GM19351 (cell line): ENCODE data around the gene FBXO2.
"Not testable (repeated sequence)": the region's sequence is repeated elsewhere in the genome, so short reads cannot be mapped to it uniquely, and the experiment has no call there.

ENCODE experiments used
- ATAC-seq: cut with Tn5 transposase; IDR thresholded peaks from one replicate; pipeline ENCODE4 v1.9.1; 2021; ENCODE audit warnings: mild to moderate bottlenecking, moderate library complexity; ENCODE audit not compliant: unreplicated experiment

FBXO2 gene

DNA sequence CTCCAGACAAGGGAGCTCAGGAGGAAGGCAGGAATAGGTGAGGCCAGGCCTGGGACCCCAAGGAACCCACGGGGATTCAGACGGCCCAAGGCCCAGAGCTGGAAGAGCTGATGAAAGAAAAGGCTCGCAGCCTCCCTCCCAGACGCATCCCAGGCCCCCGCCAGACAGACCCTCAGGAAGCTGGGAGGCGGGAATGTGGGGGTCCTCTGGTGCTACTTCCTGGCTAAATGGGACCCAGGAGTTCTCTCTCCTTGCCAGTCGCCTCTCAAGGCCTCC lies 430 bp downstream of the FBXO2 start:
- ATAC-seq: no peak

GRCh38 chr1:11653101-11653860 lies 948 bp downstream of the FBXO2 start:
- no peak for ATAC-seq

GRCh38 chr1:11652203-11652780 lies 1.9 kb downstream of the FBXO2 start:
- ATAC-seq: no peak

DNA sequence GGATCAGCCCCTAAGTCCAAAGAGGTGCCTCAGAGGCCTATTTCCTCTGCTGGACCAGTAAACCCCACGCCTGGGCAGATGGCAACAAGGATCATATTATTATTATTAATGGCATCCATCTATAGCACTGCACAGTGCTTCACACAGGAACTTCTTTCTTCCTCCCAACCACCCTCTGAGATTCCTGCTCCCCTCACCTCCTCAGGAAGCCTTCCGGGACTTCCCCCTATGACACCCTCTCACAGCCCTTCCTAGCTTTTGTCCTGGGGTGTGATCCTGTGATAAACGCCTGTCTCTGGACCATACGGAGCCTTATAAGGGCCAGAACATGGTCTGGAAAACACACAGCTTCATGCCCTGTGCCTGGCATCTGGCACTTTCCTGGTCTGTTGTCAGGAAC lies 3.2 kb downstream of the FBXO2 start:
- ATAC-seq: no peak

GRCh38 chr1:11650331-11650991 lies 3.8 kb downstream of the FBXO2 start:
- no peak for ATAC-seq

GRCh38 chr1:11649624-11650330 lies 4.5 kb downstream of the FBXO2 start:
- no peak for ATAC-seq

- no peak for ATAC-seq
Measured at GRCh38 chr1:11649237-11649623, 5.0 kb downstream of the FBXO2 start.

DNA sequence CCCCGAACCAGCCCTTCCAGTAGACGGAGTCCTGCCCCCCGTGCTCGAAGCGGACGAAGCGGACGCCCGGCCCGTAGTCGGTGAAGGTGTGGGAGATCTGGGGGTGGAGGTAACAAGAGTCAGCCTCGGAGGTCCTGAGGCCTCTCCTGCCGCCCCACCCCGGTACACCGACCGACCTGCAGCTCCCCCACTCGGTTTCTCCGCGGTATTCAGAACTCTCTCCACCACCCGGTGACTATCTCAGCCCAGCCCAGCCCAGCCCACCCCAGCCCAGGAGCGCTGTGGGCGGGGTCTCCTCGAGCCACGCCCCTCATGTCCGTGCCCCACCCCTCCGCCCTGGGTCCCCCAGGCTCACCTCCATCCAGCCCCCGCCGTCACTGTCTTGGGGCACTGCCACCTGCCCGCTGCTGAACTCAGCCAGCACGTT lies 5.5 kb downstream of the FBXO2 start:
- no peak for ATAC-seq

- ATAC-seq: no peak
Measured at GRCh38 chr1:11648039-11648438, 6.2 kb downstream of the FBXO2 start.

DNA sequence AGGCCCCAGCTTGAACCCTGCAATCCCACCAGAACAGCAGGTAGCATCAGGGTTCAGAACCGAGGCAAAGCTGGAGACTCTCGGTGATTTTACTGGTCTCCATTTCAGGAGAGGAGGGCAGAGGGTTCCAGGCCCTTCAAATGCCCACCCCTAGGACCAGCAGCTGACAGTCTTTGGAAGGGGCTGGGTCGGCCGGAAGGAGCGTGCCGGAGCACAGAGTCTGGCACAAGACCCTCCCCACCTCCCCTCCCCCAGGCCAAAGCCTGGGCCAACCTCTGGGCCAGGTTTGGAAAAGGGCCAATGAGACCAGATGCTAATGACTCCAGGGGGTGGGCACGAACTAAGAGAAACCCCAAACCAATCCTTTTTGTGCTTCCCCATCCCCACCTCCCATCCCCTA lies 6.9 kb downstream of the FBXO2 start:
- no peak for ATAC-seq

DNA sequence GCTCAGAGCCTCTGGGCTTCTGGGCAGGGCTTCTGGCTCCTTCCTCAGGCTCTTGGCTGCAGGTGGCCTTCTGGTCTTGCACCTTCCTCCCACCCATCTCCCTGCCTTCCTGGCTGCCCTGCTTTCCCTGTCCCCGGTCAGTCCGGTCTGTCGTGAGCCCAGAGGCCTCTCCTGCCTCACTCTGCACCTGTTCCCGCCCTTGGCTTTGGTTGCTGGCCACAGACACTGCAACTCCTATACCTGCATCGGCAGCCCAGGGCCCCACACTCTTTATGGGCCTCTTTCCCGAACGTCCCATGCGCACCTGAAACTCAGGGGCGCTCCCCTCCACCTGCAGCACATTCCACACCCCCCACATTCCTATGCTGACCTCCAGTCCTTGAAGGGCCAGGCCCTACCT lies 7.9 kb downstream of the FBXO2 start:
- ATAC-seq: no peak

DNA sequence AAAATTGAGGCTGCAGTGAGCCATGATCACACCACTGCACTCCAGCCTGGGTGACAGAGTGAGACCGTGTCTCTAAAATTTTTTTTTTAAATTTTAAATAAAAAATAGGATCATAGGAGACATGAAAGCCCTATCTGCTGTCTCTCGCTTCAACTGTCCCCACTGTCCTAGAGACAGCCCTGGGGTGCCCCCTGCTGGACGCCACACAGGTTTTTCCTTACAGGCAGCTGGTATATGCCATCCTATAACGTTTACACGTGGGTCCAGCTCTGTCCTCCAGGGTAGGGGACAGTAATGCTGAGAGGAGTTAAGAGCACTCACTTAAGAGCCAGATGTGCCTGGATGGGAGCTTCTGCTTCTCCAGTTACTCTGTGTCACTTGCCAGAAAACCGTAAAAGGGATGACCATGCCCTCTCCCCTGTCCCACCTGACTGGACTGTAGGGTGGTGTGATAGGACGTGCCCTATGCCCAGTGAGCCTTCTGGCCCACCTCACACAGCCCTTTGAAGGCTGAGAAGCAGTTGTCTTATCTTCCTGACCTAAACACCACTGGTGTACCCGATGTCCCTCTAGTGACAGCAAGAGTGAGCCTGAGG lies 8.5 kb downstream of the FBXO2 start:
- ATAC-seq: no peak

- no peak for ATAC-seq
Measured at GRCh38 chr1:11645270-11645669, 9.0 kb downstream of the FBXO2 start.

DNA sequence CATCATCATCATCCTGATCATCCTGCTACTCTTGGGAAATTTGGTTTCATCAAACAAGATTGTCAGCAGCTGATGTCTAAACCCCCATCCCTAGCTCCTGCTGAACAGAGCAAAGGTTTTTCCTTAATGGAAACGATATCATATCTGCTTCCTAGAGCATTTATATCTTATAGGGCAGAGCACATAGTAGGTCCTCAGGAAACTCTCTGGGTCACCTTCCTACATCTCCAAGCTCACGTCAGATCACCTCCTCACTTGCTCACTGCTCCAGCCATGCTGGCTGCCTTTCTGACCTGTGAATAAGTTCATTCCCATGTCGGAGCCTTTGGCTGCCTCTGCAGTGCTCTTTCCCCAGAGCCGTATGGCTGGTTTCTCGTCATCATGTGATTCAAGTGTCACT lies 10.4 kb downstream of the FBXO2 start:
- no peak for ATAC-seq

DNA sequence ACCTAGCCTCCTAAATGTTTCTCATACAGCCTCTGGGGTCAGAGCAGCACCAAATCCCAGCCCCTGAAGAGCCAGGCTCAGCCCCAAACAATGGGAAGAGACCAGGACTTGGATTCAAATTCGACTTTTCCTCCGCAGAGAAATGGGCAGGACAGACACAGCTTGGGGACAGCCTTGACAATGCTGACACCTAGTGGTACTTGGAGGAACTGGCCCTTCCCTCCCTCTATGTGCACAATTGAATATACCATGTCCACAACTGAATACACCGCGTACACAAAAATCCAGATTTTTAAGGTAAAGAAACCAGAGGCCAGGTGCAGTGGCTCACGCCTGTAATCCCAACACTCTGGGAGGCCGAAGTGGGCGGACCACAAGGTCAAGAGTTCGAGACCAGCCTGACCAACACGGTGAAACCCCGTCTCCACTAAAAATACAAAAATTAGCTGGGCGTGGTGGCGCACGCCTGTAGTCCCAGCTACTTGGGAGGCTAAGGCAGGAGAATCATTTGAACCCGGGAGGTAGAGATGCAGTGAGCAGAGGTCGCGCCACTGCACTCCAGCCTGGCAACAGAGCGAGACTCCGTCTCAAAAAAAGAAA lies 11.7 kb downstream of the FBXO2 start:
- not testable (repeated sequence) for ATAC-seq

DNA sequence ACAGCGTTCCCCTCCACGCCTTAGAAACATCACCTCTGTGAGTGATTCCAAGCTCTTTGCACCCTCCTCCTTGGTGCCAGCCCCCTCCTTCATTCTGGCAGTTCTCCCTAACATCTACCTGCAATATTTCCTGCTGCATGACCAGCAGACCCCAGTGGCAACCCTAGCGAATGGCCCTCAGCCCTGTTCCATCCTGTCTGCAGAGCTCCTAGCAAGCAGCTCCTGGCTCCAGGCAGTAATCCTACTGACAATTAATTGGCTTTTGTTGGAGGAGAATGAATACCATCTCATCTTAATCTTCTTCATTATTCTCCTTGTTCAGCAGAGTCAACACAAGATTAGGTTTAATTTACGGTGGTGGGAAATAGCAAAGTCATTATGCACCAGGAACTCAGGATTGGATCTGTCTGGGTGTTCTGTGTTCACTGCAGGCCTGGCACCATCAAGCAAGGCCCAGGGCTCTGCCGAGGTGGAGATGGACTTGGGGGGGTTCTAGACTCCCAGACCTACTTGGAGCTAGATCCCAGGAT lies 12.4 kb downstream of the FBXO2 start:
- ATAC-seq: no peak

- ATAC-seq: no peak
Measured at GRCh38 chr1:11640944-11641343, 13.3 kb downstream of the FBXO2 start.

GRCh38 chr1:11640101-11640500 lies 14.1 kb downstream of the FBXO2 start:
- ATAC-seq: no peak

GRCh38 chr1:11639372-11639771 lies 14.9 kb downstream of the FBXO2 start:
- no peak for ATAC-seq

GRCh38 chr1:11638121-11638520 lies 16.1 kb downstream of the FBXO2 start:
- ATAC-seq: no peak
